PC-3 (cell line): ENCODE results near the gene COL13A1. TPM values are rescaled to one million over a fixed set of nuclear protein-coding genes. Genes with fewer than 3 reads are reported as not detected.

Experiments used
- ATAC-seq: fragments of 200-7000 bp; cut with Tn5 transposase; 2 replicates; pipeline ENCODE4 v1.9.1; 2020; ENCODE audit warnings: mild to moderate bottlenecking, moderate library complexity
- BruUV-seq: library from RNA; stranded (reverse); fragments of 400-500 nt; replicated peaks from 2 replicates; lab custom pipeline; 2021; lab: Mats Ljungman, UMichigan
- CTCF ChIA-PET: fragments of 300-600 bp; sonication (Branson Sonifier 250); formaldehyde crosslinking; loops from one replicate; lab custom pipeline; 2022; ENCODE audit warnings: antibody characterized with exemption; lab: Charles Lee
- POLR2A ChIA-PET: fragments of 300-600 bp; sonication (Branson Sonifier 250); formaldehyde crosslinking; loops from one replicate; lab custom pipeline; 2022; ENCODE audit warnings: antibody characterized with exemption; ENCODE audit not compliant: unreplicated experiment; lab: Charles Lee
- DNase-seq: peaks from one replicate; pipeline ENCODE4 v3.0.0-alpha.2; 2015
- H2AFZ ChIP-seq: fragments of 300-600 bp; sonication (generic); 2 replicates; pipeline ENCODE4 v1.6.0; 2016; ENCODE audit warnings: antibody characterized with exemption, low read length
- H3F3A ChIP-seq: fragments of 300-600 bp; sonication (generic); one replicate; pipeline ENCODE4 v1.6.0; 2017; ENCODE audit warnings: antibody characterized with exemption, low read length, control low read depth, mild to moderate bottlenecking; ENCODE audit not compliant: unreplicated experiment
- H3K27ac ChIP-seq: fragments of 300-600 bp; sonication (generic); 2 replicates; pipeline ENCODE4 v1.5.1; 2016; ENCODE audit warnings: mild to moderate bottlenecking, low read length
- H3K27me3 ChIP-seq: fragments of 300-600 bp; sonication (generic); 2 replicates; pipeline ENCODE4 v1.6.1; 2016; ENCODE audit warnings: low read length, mixed read lengths
- H3K36me3 ChIP-seq: fragments of 300-600 bp; sonication (generic); 2 replicates; pipeline ENCODE4 v1.6.1; 2016; ENCODE audit warnings: low read depth, mixed run types, low read length, mixed read lengths
- H3K4me1 ChIP-seq: fragments of 300-600 bp; sonication (generic); 2 replicates; pipeline ENCODE4 v1.5.1; 2016; ENCODE audit warnings: low read length; ENCODE audit not compliant: insufficient read depth
- H3K4me2 ChIP-seq: fragments of 300-600 bp; sonication (generic); 2 replicates; pipeline ENCODE4 v1.6.0; 2016; ENCODE audit warnings: low read length
- H3K4me3 ChIP-seq: fragments of 300-600 bp; sonication (generic); 2 replicates; pipeline ENCODE4 v1.5.1; 2016; ENCODE audit warnings: mild to moderate bottlenecking, low read length, mixed read lengths
- H3K79me2 ChIP-seq: fragments of 300-600 bp; sonication (generic); 2 replicates; pipeline ENCODE4 v1.6.1; 2017; ENCODE audit warnings: low read length, mixed read lengths
- H3K9ac ChIP-seq: fragments of 300-600 bp; sonication (generic); 2 replicates; pipeline ENCODE4 v1.6.0; 2016; ENCODE audit warnings: mild to moderate bottlenecking, low read length
- H3K9me2 ChIP-seq: fragments of 300-600 bp; sonication (generic); replicated peaks from 2 replicates; pipeline ENCODE4 v1.6.1; 2016; ENCODE audit warnings: mixed run types, low read length, mixed read lengths
- H3K9me3 ChIP-seq: fragments of 300-600 bp; sonication (generic); 2 replicates; pipeline ENCODE4 v1.6.1; 2016; ENCODE audit warnings: low read length, mixed read lengths
- H4K20me1 ChIP-seq: fragments of 300-600 bp; sonication (generic); 2 replicates; pipeline ENCODE4 v1.6.1; 2016; ENCODE audit warnings: low read length, mixed read lengths
- CTCF ChIP-seq: fragments of 300-600 bp; sonication (generic); conservative IDR thresholded peaks from 2 replicates; pipeline ENCODE4 v1.5.1; 2017; ENCODE audit warnings: antibody characterized with exemption, low read depth, mild to moderate bottlenecking, low read length
- EZH2 ChIP-seq: fragments of 300-600 bp; sonication (generic); IDR thresholded peaks from one replicate; pipeline ENCODE4 v1.6.1; 2017; ENCODE audit warnings: antibody characterized with exemption, mild to moderate bottlenecking, low read length; ENCODE audit not compliant: unreplicated experiment
- EZH2phosphoT487 ChIP-seq: fragments of 300-600 bp; sonication (generic); IDR thresholded peaks from 2 replicates; pipeline ENCODE4 v1.6.1; 2018; ENCODE audit warnings: mild to moderate bottlenecking, antibody characterized with exemption, low read length, borderline replicate concordance
- intact Hi-C: fragments of 100-400 bp; cut with micrococcal nuclease; formaldehyde crosslinking; loops from 2 replicates; pipeline ENCODE4 v1.9.0; 2023
- total RNA-seq: library from RNA; depleted of rRNA; stranded (reverse); fragments of >200 nt; gene quantifications from 2 replicates; pipeline ENCODE4 v1.2.3, GENCODE V29; 2014

COL13A1 gene
- total RNA-seq, 1 experiment from 2014 or later, result 201 TPM

GRCh38 chr10:69979174-69979573 is 177.5 kb downstream of the COL13A1 start:
- TF ChIP-seq EZH2 (no peak), CTCF (no peak), EZH2phosphoT487 (no peak)
- Histone ChIP-seq H3K4me3 (no peak overlapping the region), H3K36me3 (no peaks in the 10 kb centered on the region), H3K27ac (no peak overlapping the region), H3F3A (no peaks in the 10 kb centered on the region), H3K9ac (no peak overlapping the region), H4K20me1 (no peaks in the 10 kb centered on the region), H2AFZ (no peak overlapping the region), H3K4me2 (no peak overlapping the region), H3K4me1 (no peaks in the 10 kb centered on the region), H3K9me2 (0 out of 2 replicates have a peak, but pooled peaks cover 2% of the 10 kb centered on the region), H3K27me3 (peaks cover 73% of the 10 kb centered on the region), H3K9me3 (peaks cover 17% of the 10 kb centered on the region), H3K79me2 (no peaks in the 10 kb centered on the region)
- ChIA-PET CTCF (no interaction called here), POLR2A (no interaction called here)
- no peak for ATAC-seq
- intact Hi-C loops, result no loop called here
- DNase-seq, result no peak
- no TSS peak for BruUV-seq

GRCh38 chr10:69980672-69981071 is 179.0 kb downstream of the COL13A1 start:
- Histone ChIP-seq H3K36me3 (no peaks in the 10 kb centered on the region), H3K79me2 (no peaks in the 10 kb centered on the region), H3K27ac (no peak overlapping the region), H3K9me2 (0 out of 2 replicates have a peak, but pooled peaks cover under 1% of the 10 kb centered on the region), H3K4me2 (no peak overlapping the region), H3K27me3 (peaks cover 66% of the 10 kb centered on the region), H3K4me1 (no peaks in the 10 kb centered on the region), H3K9me3 (peaks cover 17% of the 10 kb centered on the region), H3K4me3 (no peak overlapping the region), H2AFZ (no peak overlapping the region), H3F3A (no peaks in the 10 kb centered on the region), H4K20me1 (no peaks in the 10 kb centered on the region), H3K9ac (no peak overlapping the region)
- no TSS peak for BruUV-seq
- TF ChIP-seq EZH2phosphoT487, result no peak
- TF ChIP-seq EZH2, result no peak
- no peak for TF ChIP-seq CTCF
- ChIA-PET CTCF (no interaction called here), POLR2A (no interaction called here)
- intact Hi-C loops, result no loop called here
- ATAC-seq (no peak), DNase-seq (no peak)

- Histone ChIP-seq H3K4me2 (no peak overlapping the region), H3K9me2 (no peaks in the 10 kb centered on the region), H3K4me3 (no peak overlapping the region), H3K9ac (no peak overlapping the region), H3K9me3 (no peaks in the 10 kb centered on the region), H2AFZ (no peak overlapping the region), H3K4me1 (no peaks in the 10 kb centered on the region), H3F3A (no peaks in the 10 kb centered on the region), H3K27me3 (peaks cover 60% of the 10 kb centered on the region), H4K20me1 (no peaks in the 10 kb centered on the region), H3K79me2 (no peaks in the 10 kb centered on the region), H3K36me3 (no peaks in the 10 kb centered on the region), H3K27ac (no peak overlapping the region)
- intact Hi-C loops, result no loop called here
- ChIA-PET POLR2A (no interaction called here), CTCF (no interaction called here)
- BruUV-seq, result no TSS peak
- DNase-seq (peak; percentile 24), ATAC-seq (no peak)
- TF ChIP-seq EZH2, result no peak
Measured at GRCh38 chr10:69988094-69988493, 186.4 kb downstream of the COL13A1 start.
